GM21360 (cell line): ENCODE results near the gene CEP85.
"Not testable (repeated sequence)": the region's sequence is repeated elsewhere in the genome, so short reads cannot be mapped to it uniquely, and the experiment has no call there.

Experiments
- ATAC-seq: cut with Tn5 transposase; IDR thresholded peaks from one replicate; pipeline ENCODE4 v1.9.1; 2021; ENCODE audit warnings: mild to moderate bottlenecking, moderate library complexity; ENCODE audit not compliant: unreplicated experiment

Gene CEP85

GRCh38 chr1:26288311-26288941 lies 54.4 kb downstream of the CEP85 start:
- ATAC-seq, result no peak

GRCh38 chr1:26289158-26290059 lies 55.4 kb downstream of the CEP85 start:
- ATAC-seq, result no peak

GRCh38 chr1:26290122-26290881 lies 56.3 kb downstream of the CEP85 start:
- no peak for ATAC-seq

GRCh38 chr1:26290882-26291261 lies 56.9 kb downstream of the CEP85 start:
- ATAC-seq, result no peak

GRCh38 chr1:26291433-26291832 lies 57.4 kb downstream of the CEP85 start:
- ATAC-seq, result no peak

- ATAC-seq, result no peak
These were observed 57.9 kb downstream of the CEP85 start for GRCh38 chr1:26291939-26292338.

GRCh38 chr1:26292735-26293134 lies 58.7 kb downstream of the CEP85 start:
- ATAC-seq, result not testable (repeated sequence)

GRCh38 chr1:26293911-26294463 lies 60.0 kb downstream of the CEP85 start:
- no peak for ATAC-seq

- no peak for ATAC-seq
These were observed 61.5 kb downstream of the CEP85 start for GRCh38 chr1:26295194-26296138.

GRCh38 chr1:26296340-26297056 lies 62.5 kb downstream of the CEP85 start:
- ATAC-seq, result no peak

- no peak for ATAC-seq
These were observed 63.2 kb downstream of the CEP85 start for GRCh38 chr1:26297057-26297790.

GRCh38 chr1:26297791-26298124 lies 63.8 kb downstream of the CEP85 start:
- no peak for ATAC-seq

- no peak for ATAC-seq
These were observed 66.7 kb downstream of the CEP85 start for GRCh38 chr1:26300578-26301275.

- no peak for ATAC-seq
These were observed 68.9 kb downstream of the CEP85 start for GRCh38 chr1:26302733-26303405.

GRCh38 chr1:26305667-26306289 lies 71.8 kb downstream of the CEP85 start:
- peak; percentile 8 for ATAC-seq

GRCh38 chr1:26306290-26307229 lies 72.6 kb downstream of the CEP85 start, which contains the start of gene UBXN11:
TSS of gene UBXN11 (minus strand) at chr1:26306636. CDS start at chr1:26302883, 3,753 bp downstream.
- ATAC-seq, result peak; percentile 96
